Left colon (tissue), 2 donors: Measurements from ENCODE around the gene ERCC6L. TPM values are rescaled to one million over a fixed set of nuclear protein-coding genes. Genes with fewer than 3 reads are reported as not detected.
"Not testable (repeated sequence)": the region's sequence is repeated elsewhere in the genome, so short reads cannot be mapped to it uniquely, and the experiment has no call there.

Experiments
- ATAC-seq: fragments of 200-7000 bp; cut with Tn5 transposase; one replicate; pipeline ENCODE4 v1.9.1; 2020; ENCODE audit warnings: mild to moderate bottlenecking, moderate library complexity
- DNase-seq, 2 donors: peaks; one replicate each; pipeline ENCODE4 v3.0.0-alpha.2; 2020
- intact Hi-C, 2 donors: fragments of 100-400 bp; cut with DNase I in 1 of 2; cut with micrococcal nuclease in 1 of 2; formaldehyde crosslinking; loops; one replicate each; pipeline versions ENCODE4 v1.11.2 to v1.14.0; 2022; cut with DNase I, micrococcal nuclease
- total RNA-seq, 2 donors: library from RNA; stranded (reverse); fragmentation: NEBNext Ultra II Directional; extraction: Animal tissue kit (Norgen Biotek cat#: 25700); gene quantifications; one replicate each; pipeline ENCODE4 v1.2.1, GENCODE V29; 2021
- donor health status: DM: no; HTN: no; CAD: no.
- donor health status: DM: yes; HTN: yes; CAD: no.

ERCC6L gene
- total RNA-seq, 2 donors from 2014 or later: 0.61 to 1.6 TPM

- DNase-seq: no peak
- ATAC-seq: no peak
- intact Hi-C loops: no loop called here
Observed at GRCh38 chrX:72255864-72256263, 17.0 kb upstream of the ERCC6L start.

- intact Hi-C loops: no loop called here
- peak; percentile 62 for ATAC-seq
Observed at GRCh38 chrX:72255445-72255844, 16.6 kb upstream of the ERCC6L start.

GRCh38 chrX:72254816-72255215 is 16.0 kb upstream of the ERCC6L start:
- intact Hi-C loops: no loop called here
- ATAC-seq: no peak
- no peak for DNase-seq

More at GRCh38 chrX:72255445-72255844, 16.6 kb upstream of the ERCC6L start:
- peak in 1 of 2 donors; percentile 23 for DNase-seq

- intact Hi-C loops: no loop called here
- ATAC-seq (no peak), DNase-seq (no peak)
Observed at GRCh38 chrX:72253686-72254085, 14.9 kb upstream of the ERCC6L start.

- DNase-seq (peak; percentile 74 to 78), ATAC-seq (peak; percentile 88)
- intact Hi-C loops: no loop called here
Observed at GRCh38 chrX:72247206-72247942, 8.5 kb upstream of the ERCC6L start.

GRCh38 chrX:72245461-72246089 is 6.7 kb upstream of the ERCC6L start:
- DNase-seq (peak in 1 of 2 donors; percentile 77), ATAC-seq (peak; percentile 74)
- intact Hi-C loops: no loop called here

- no peak for ATAC-seq
- DNase-seq: no peak
- intact Hi-C loops: no loop called here
Observed at GRCh38 chrX:72243472-72243871, 4.6 kb upstream of the ERCC6L start.

- ATAC-seq: no peak
- intact Hi-C loops: no loop called here
Observed at GRCh38 chrX:72240976-72241375, 2.1 kb upstream of the ERCC6L start.

GRCh38 chrX:72238183-72238582 is 644 bp downstream of the ERCC6L start:
- DNase-seq: no peak
- ATAC-seq: no peak
- intact Hi-C loops: no loop called here

More at GRCh38 chrX:72240976-72241375, 2.1 kb upstream of the ERCC6L start:
- DNase-seq: no peak

- intact Hi-C loops: no loop called here
- no peak for DNase-seq
Observed at GRCh38 chrX:72236841-72237240, 2.0 kb downstream of the ERCC6L start.

GRCh38 chrX:72230290-72230689 is 8.5 kb downstream of the ERCC6L start:
- DNase-seq (no peak), ATAC-seq (no peak)
- intact Hi-C loops: no loop called here

More at GRCh38 chrX:72236841-72237240, 2.0 kb downstream of the ERCC6L start:
- ATAC-seq: no peak

GRCh38 chrX:72220375-72220774 is 18.5 kb downstream of the ERCC6L start:
- intact Hi-C loops, ATAC-seq, DNase-seq: not testable (repeated sequence)

- intact Hi-C loops: no loop called here
- DNase-seq: no peak
- no peak for ATAC-seq
Observed at GRCh38 chrX:72216973-72217372, 21.9 kb downstream of the ERCC6L start.

GRCh38 chrX:72208126-72208800 is 30.6 kb downstream of the ERCC6L start:
- no peak for ATAC-seq
- no peak for DNase-seq
- intact Hi-C loops: no loop called here

GRCh38 chrX:72207366-72207765 is 31.5 kb downstream of the ERCC6L start:
- DNase-seq (no peak), ATAC-seq (no peak)
- intact Hi-C loops: no loop called here

- no peak for DNase-seq
- no peak for ATAC-seq
- intact Hi-C loops: no loop called here
Observed at GRCh38 chrX:72205706-72206105, 33.1 kb downstream of the ERCC6L start.

GRCh38 chrX:72203421-72203820 is 35.4 kb downstream of the ERCC6L start:
- intact Hi-C loops: no loop called here
- no peak for ATAC-seq
- no peak for DNase-seq

GRCh38 chrX:72202792-72203401 is 35.9 kb downstream of the ERCC6L start:
- no peak for ATAC-seq
- intact Hi-C loops: no loop called here

GRCh38 chrX:72201836-72202536 is 36.8 kb downstream of the ERCC6L start:
- DNase-seq (no peak), ATAC-seq (no peak)
- intact Hi-C loops: no loop called here

More at GRCh38 chrX:72202792-72203401, 35.9 kb downstream of the ERCC6L start:
- DNase-seq: no peak
